Omental fat pad (tissue), 4 donors: ENCODE data around the gene AP3B1. TPM values are rescaled to one million over a fixed set of nuclear protein-coding genes. Genes with fewer than 3 reads are reported as not detected.
"Not testable (repeated sequence)": the region's sequence is repeated elsewhere in the genome, so short reads cannot be mapped to it uniquely, and the experiment has no call there.

Experiments used
- ATAC-seq: fragments of 150-250 bp; one replicate; pipeline ENCODE4 v1.9.1; 2016; ENCODE audit warnings: mild to moderate bottlenecking, moderate library complexity; ENCODE audit not compliant: low FRiP score
- DNase-seq: peaks from one replicate; pipeline ENCODE4 v3.0.0-alpha.2; 2019; ENCODE audit warnings: low spot score
- total RNA-seq, 4 donors: library from RNA; depleted of rRNA; stranded (reverse); fragments of >200 nt; gene quantifications; one replicate each; pipeline ENCODE4 v1.1.0, GENCODE V29; 2016
- TF ChIP-seq, protein P1 (sequence below), 3 donors: fragments of 450-650 bp; IDR thresholded peaks; one replicate each; pipeline ENCODE4 v1.5.1; 2016 to 2017; ENCODE audit warnings: antibody characterized with exemption in 3 of 3, mild to moderate bottlenecking in 3 of 3, moderate library complexity in 2 of 3

AP3B1 gene
- total RNA-seq, 4 donors from 2014 or later = 31.1 to 47.3 (median 41.7) TPM

DNA sequence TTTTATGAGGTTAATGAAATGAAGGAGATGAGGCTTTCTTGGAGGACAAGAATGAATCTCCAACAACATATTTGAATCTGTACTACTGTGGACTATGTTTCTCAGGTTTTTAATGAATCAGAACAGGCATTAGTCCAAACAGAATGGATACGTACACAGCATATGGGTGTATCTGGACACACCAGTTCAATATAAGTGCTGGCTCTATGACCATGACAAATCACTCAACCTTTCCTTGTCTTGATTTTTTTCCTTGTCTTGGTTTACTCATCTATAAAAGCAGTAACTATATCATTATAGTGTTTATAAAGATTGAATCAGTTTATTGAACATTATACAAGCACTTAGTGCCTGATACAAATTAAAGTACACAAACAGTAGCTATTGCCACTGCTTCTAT is 104.1 kb downstream of the AP3B1 start:
- DNase-seq = no peak
- TF ChIP-seq, protein P1, sequence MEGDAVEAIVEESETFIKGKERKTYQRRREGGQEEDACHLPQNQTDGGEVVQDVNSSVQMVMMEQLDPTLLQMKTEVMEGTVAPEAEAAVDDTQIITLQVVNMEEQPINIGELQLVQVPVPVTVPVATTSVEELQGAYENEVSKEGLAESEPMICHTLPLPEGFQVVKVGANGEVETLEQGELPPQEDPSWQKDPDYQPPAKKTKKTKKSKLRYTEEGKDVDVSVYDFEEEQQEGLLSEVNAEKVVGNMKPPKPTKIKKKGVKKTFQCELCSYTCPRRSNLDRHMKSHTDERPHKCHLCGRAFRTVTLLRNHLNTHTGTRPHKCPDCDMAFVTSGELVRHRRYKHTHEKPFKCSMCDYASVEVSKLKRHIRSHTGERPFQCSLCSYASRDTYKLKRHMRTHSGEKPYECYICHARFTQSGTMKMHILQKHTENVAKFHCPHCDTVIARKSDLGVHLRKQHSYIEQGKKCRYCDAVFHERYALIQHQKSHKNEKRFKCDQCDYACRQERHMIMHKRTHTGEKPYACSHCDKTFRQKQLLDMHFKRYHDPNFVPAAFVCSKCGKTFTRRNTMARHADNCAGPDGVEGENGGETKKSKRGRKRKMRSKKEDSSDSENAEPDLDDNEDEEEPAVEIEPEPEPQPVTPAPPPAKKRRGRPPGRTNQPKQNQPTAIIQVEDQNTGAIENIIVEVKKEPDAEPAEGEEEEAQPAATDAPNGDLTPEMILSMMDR (IDR thresholded peaks at IDR 0.05) = no peak
- ATAC-seq = no peak

GRCh38 chr5:78188681-78189080 is 105.8 kb downstream of the AP3B1 start:
- DNase-seq, ATAC-seq: not testable (repeated sequence)

- TF ChIP-seq, protein P1 (IDR thresholded peaks at IDR 0.05) = no peak
Observed at GRCh38 chr5:78187172-78187571, 107.3 kb downstream of the AP3B1 start.

GRCh38 chr5:78182838-78183237 is 111.7 kb downstream of the AP3B1 start:
- DNase-seq (no peak), ATAC-seq (no peak)
- TF ChIP-seq, protein P1 (IDR thresholded peaks at IDR 0.05) = no peak

More at GRCh38 chr5:78187172-78187571, 107.3 kb downstream of the AP3B1 start:
- ATAC-seq (no peak), DNase-seq (no peak)

DNA sequence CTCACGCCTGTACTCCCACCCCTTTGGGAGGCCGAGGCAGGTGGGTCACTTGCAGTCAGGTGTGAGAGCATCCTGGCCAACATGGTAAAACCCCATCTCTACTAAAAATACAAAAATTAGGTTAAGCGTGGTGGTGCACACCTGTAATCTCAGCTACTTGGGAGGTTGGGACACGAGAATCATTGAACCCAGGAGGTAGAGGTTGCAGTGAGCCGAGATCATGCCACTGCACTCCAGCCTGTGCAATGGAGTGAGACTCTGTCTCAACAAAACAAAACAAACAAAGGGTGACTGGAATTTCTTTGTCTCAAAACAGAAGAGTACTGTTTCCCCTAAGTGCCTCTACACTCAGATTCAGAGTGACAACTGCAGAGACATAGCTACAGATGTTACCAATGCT is 116.1 kb downstream of the AP3B1 start:
- TF ChIP-seq, protein P1 (IDR thresholded peaks at IDR 0.05) = no peak
- no peak for ATAC-seq
- no peak for DNase-seq

- ATAC-seq, DNase-seq: not testable (repeated sequence)
Observed at GRCh38 chr5:78170335-78170734, 124.2 kb downstream of the AP3B1 start.

GRCh38 chr5:78162253-78162862 is 132.1 kb downstream of the AP3B1 start:
- DNase-seq (no peak), ATAC-seq (no peak)
- TF ChIP-seq, protein P1 (IDR thresholded peaks at IDR 0.05) = no peak

DNA sequence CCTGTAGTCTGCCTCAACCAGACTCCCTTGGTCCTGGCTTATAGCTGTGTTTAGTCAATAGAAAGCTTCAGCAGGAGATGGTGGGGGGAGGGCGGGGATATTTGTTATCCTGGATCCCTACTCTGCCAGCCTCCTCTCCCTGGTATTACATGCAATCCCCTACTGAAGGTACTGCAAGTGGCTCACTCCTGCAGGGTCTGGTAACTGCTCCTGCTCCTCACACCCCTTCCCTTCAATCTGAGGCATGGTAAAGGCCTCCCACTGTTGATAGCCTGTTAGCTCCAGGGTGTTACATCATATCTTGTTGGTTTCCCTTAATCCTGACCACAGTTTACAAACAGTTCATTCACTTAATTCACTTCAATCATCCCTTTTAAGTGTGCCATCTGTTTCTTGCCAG is 137.5 kb downstream of the AP3B1 start:
- DNase-seq = no peak
- TF ChIP-seq, protein P1 (IDR thresholded peaks at IDR 0.05) = no peak
- ATAC-seq = no peak
